Measurements from ENCODE around the gene ISX.
"Not testable (repeated sequence)": the region's sequence is repeated elsewhere in the genome, so short reads cannot be mapped to it uniquely, and the experiment has no call there.

ISX gene

GRCh38 chr22:35046744-35047462 is 19.1 kb upstream of the ISX start:
- H3K27me3 ChIP-seq (ENCODE audit: insufficient read depth, poor library complexity, severe bottlenecking), result no peaks in the 10 kb centered on the region
- no peak for DNase-seq (ENCODE audit: low read depth in 1 of 2, low spot score in 1 of 2)
- H3K4me3 ChIP-seq (replicated peaks; ENCODE audit: insufficient read depth, low read length), result no peak overlapping the region
- TF ChIP-seq POLR2AphosphoS5 (IDR thresholded peaks at IDR 0.05; ENCODE audit: low read depth) (no peak), CTCF (IDR thresholded peaks at IDR 0.05; ENCODE audit: insufficient read depth, low read length) (no peak), REST (IDR thresholded peaks at IDR 0.05; ENCODE audit: insufficient replicate concordance, low read depth) (no peak), GABPA (IDR thresholded peaks at IDR 0.05; ENCODE audit: low read depth) (no peak), SPI1 (IDR thresholded peaks at IDR 0.05; ENCODE audit: borderline replicate concordance, low read depth) (no peak)
- no peak overlapping the region for H3K27ac ChIP-seq (replicated peaks)

DNA sequence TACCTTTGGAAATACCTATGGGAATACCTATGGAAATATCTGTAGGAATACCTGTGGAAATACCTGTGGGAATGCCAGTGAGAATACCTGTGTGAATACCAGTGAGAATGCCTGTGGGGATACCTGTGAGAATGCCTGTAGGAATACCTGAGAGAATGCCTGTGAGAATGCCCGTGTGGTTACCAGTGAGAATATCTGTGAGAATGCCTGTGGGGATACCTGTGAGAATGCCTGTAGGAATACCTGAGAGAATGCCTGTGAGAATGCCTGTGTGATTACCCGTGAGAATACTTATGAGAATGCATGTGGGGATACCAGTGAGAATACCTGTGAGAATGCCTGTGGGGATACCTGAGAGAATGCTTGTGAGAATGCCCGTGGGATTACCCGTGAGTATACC is 15.9 kb upstream of the ISX start:
- not testable (repeated sequence) for H3K4me3 ChIP-seq (replicated peaks; ENCODE audit: insufficient read depth, low read length); DNase-seq (ENCODE audit: low read depth in 1 of 2, low spot score in 1 of 2); H3K27ac ChIP-seq (replicated peaks); H3K27me3 ChIP-seq (ENCODE audit: insufficient read depth, poor library complexity, severe bottlenecking)

DNA sequence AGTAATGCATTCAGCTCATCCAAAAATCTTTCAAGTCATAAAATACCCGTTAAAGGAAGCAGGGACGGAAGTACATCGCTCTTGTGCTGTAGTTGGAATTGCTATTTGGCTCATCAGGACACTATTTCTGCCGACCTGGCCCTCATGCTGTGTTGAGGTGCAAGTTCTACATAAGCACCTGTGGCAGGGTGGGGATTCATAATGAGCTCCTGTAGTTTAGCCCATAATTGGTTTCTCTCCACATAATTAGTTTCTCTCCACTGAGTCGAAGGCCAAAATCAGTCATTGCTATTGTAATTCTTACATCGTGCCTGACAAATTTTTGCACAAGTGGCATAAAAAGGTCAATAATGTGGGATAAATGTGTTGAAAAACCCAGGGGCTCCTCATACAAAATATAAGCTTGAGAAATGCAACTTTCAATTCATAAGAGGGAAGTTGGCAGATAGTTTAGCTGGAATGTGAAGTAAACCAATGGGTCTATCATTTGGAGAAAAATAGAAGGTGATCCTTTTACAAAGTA is 14.9 kb upstream of the ISX start:
- Histone ChIP-seq H3K27ac (replicated peaks) (no peak overlapping the region), H3K27me3 (ENCODE audit: insufficient read depth, poor library complexity, severe bottlenecking) (no peaks in the 10 kb centered on the region), H3K4me3 (replicated peaks; ENCODE audit: insufficient read depth, low read length) (no peak overlapping the region)
- DNase-seq (ENCODE audit: low read depth in 1 of 2, low spot score in 1 of 2), result no peak
- TF ChIP-seq SPI1 (IDR thresholded peaks at IDR 0.05; ENCODE audit: borderline replicate concordance, low read depth), result no peak
- no peak for TF ChIP-seq GABPA (IDR thresholded peaks at IDR 0.05; ENCODE audit: low read depth)
- TF ChIP-seq CTCF (IDR thresholded peaks at IDR 0.05; ENCODE audit: insufficient read depth, low read length), result no peak
- TF ChIP-seq REST (IDR thresholded peaks at IDR 0.05; ENCODE audit: insufficient replicate concordance, low read depth), result no peak

DNA sequence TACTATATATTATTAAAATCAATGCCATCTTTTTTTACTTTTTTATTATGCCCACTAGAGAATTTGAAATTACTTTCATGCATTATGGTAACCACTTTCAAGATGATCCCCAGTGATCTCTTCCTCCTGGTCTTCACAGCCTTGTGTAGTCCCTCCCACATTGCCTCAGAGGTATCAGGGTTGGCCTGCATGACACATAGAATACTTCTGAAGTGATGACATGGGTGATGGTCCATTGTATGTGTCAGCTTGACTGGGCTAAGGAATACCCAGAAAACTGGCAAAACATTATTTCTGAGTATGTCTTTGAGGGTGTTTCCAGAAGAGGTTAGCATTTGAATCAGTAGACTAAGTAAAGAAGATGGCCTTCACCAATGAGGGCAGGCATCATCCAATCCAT is 14.2 kb upstream of the ISX start:
- Histone ChIP-seq H3K4me3 (replicated peaks; ENCODE audit: insufficient read depth, low read length) (no peak overlapping the region), H3K27me3 (ENCODE audit: insufficient read depth, poor library complexity, severe bottlenecking) (no peaks in the 10 kb centered on the region), H3K27ac (replicated peaks) (no peak overlapping the region)
- no peak for TF ChIP-seq SPI1 (IDR thresholded peaks at IDR 0.05; ENCODE audit: borderline replicate concordance, low read depth)
- no peak for TF ChIP-seq CTCF (IDR thresholded peaks at IDR 0.05; ENCODE audit: insufficient read depth, low read length)
- DNase-seq (ENCODE audit: low read depth in 1 of 2, low spot score in 1 of 2), result no peak

Measured in HL-60 (cell line).